ENCODE measurements around the gene CRADD. TPM values are rescaled to one million over a fixed set of nuclear protein-coding genes. Genes with fewer than 3 reads are reported as not detected.

Gene CRADD
- total RNA-seq, 4 donors from 2014 or later: 43.7 to 76.1 (median 51.0) TPM

DNA sequence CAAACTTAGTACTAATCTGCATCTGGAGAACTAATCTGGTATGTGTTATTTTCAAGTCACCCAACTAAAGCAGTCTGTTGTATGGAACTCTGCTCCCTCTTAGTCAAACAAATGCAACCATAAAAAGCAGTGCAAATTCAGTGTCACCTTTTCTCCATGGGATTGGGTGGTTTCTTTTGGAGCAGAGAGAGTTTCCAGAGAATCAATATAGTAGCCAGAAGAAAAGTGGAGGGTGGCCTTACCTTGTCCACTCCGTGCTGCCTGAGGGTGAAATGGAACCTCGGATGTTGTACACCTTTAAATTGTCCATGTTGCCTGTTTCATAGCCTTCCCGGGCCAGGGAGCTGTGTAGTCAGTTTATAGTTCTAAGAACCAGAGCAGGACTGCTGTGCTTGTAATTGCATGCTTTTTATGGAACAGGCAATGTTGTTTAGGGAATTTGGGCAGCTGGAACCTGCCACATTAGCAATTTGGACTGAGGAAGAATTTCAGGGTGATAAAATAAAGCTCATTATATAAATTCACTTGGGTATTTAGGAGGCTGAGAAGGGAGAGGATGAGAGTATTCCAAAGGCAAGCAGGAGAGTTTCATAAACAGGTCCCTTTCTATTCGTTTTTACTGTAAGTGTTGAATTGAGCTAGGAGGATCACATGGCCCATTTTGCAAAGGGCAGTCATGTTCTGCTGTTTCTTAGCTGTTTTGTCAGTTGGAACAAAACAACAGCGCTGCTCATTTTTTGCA is 60.5 kb downstream of the CRADD start:
- Histone ChIP-seq H3K36me3 (no peaks in the 10 kb centered on the region), H3K27ac (peak overlapping the region; percentile 19 to 98 (median 93))

DNA sequence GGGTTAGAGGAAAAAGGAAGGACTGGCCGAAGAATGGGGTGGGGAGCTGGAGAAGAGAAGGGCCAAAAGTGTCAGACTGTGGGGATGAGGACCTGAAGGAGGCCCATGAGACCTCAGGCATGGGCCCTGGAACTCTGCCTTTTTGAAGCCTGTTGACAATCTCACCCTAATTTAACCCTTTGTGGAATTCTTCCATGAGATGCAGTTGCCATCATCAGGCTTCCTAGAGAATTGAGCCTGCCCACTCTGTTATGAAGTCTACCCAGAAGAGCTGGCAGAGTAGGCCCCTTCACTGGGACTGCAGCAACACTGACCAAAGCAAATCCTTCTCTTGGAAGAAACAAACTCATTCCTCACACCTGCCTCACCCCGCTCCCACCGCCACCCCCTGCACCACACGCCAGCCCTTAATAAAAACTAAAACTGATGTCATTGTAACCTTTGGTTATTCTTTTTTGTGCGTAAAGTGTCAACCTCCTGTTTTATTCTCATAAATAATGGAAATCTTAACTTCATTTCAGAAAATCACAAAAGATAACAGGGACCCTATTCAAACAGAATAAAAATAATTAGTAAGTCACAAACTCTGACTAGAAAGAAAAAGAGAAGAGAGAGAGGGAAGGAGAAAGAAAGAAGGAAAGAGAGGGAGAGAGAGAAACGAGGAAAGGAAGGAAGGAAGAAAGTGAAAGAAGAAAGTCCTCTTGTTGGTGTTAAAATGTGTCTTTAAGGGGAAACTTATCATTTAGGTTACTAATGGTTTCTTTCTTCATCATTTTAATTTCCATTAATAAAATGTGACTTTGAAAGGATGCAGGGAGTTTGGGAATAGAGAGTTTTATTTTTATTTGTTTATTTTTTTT is 61.3 kb downstream of the CRADD start:
- DNase-seq: no peak
- TF ChIP-seq POLR2A (IDR thresholded peaks at IDR 0.05) (no peak), CTCF (IDR thresholded peaks at IDR 0.05) (no peak)
- WGBS, 2 donors: 79 to 80% methylated on average over 6 of the region's 6 CpGs

More for the DNA sequence above, 60.5 kb downstream of the CRADD start:
- intact Hi-C loops (cut with DNase I): no loop called here
- Histone ChIP-seq H3K9me3 (no peaks in the 10 kb centered on the region), H3K4me1 (peaks cover 18 to 21% of the 10 kb centered on the region in 2 donors), H3K27me3 (no peaks in the 10 kb centered on the region), H3K4me3 (replicated peaks in 1 of 3) (no peak overlapping the region)
- no peak for DNase-seq
- TF ChIP-seq CTCF (IDR thresholded peaks at IDR 0.05) (no peak), POLR2A (IDR thresholded peaks at IDR 0.05) (peak in 1 of 2 donors; percentile 18)
- 72% methylated on average over 5 of the region's 5 CpGs for WGBS, 2 donors

GRCh38 chr12:93740751-93741150 is 63.6 kb downstream of the CRADD start:
- H3K27me3 ChIP-seq: no peaks in the 10 kb centered on the region
- TF ChIP-seq CTCF (IDR thresholded peaks at IDR 0.05) (no peak), POLR2A (IDR thresholded peaks at IDR 0.05) (no peak)
- peaks cover 18 to 27% of the 10 kb centered on the region in 2 donors for H3K4me1 ChIP-seq
- no peaks in the 10 kb centered on the region for H3K9me3 ChIP-seq
- no peaks in the 10 kb centered on the region for H3K36me3 ChIP-seq
- DNase-seq: no peak
- intact Hi-C loops (cut with DNase I): loop anchor here (5.0 kb wide), 1 partner anchor 168 kb away; the partner anchor contains the start of gene SOCS2
- H3K4me3 ChIP-seq (replicated peaks in 1 of 3): no peak overlapping the region
- 62 to 67% methylated on average over 3 of the region's 3 CpGs for WGBS, 2 donors
- H3K27ac ChIP-seq: peak overlapping the region; percentile 90 to 98 (median 93)

More for the DNA sequence above, 61.3 kb downstream of the CRADD start:
- Histone ChIP-seq H3K27ac (peak overlapping the region; percentile 19 to 98 (median 93)), H3K9me3 (no peaks in the 10 kb centered on the region), H3K27me3 (no peaks in the 10 kb centered on the region), H3K4me3 (replicated peaks in 1 of 3) (no peak overlapping the region), H3K36me3 (no peaks in the 10 kb centered on the region), H3K4me1 (peaks cover 18 to 21% of the 10 kb centered on the region in 2 donors)
- intact Hi-C loops (cut with DNase I): no loop called here

DNA sequence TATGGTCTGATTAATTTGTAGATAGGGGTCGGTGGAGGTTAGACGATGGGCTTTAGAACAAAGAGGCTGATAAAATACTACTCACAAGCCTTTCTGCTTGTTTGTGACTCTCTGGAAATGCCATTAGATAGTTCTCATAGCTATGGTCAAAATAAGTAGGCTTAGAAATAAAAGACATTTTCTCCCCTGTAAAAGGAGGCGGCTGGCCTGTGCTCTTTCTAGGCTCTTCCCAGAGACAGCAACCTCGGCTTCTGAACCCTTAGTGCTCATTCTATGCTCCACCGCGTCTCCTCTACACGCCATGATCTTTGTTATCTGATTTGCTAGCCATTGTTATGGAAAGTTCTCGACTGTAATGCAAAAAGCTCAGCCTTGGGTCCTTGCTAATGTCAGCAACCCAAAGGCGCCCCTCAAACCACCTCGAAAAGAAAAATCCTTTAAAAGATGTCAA is 64.5 kb downstream of the CRADD start:
- peak; percentile 14 to 18 for DNase-seq
- 21 to 26% methylated on average over 10 of the region's 10 CpGs for WGBS, 2 donors
- Histone ChIP-seq H3K36me3 (no peaks in the 10 kb centered on the region), H3K4me3 (replicated peaks in 1 of 3) (peak overlapping the region in 2 of 3 donors; percentile 38 to 39), H3K9me3 (no peaks in the 10 kb centered on the region), H3K4me1 (peaks cover 18 to 27% of the 10 kb centered on the region in 2 donors), H3K27ac (peak overlapping the region; percentile 90 to 98 (median 93)), H3K27me3 (no peaks in the 10 kb centered on the region)
- TF ChIP-seq CTCF (IDR thresholded peaks at IDR 0.05): no peak
- no peak for TF ChIP-seq POLR2A (IDR thresholded peaks at IDR 0.05)
- intact Hi-C loops (cut with DNase I): loop anchor here (5.0 kb wide), 1 partner anchor 169 kb away; the partner anchor contains the start of gene SOCS2

Measured in thyroid gland (tissue), 4 donors.